Hematopoietic multipotent progenitor cell (in vitro differentiated cells): ENCODE data around the gene WNT2B. TPM values are rescaled to one million over a fixed set of nuclear protein-coding genes. Genes with fewer than 3 reads are reported as not detected.
A peak's percentile ranks its signal among the peaks of the same experiment; 100 is the strongest.
"Not testable (repeated sequence)": the region's sequence is repeated elsewhere in the genome, so short reads cannot be mapped to it uniquely, and the experiment has no call there.

Source experiments
- DNase-seq, 3 donors: peaks; one replicate each; pipeline ENCODE4 v3.0.0-alpha.2; 2011 to 2015; ENCODE audit warnings: low read depth in 2 of 3, low spot score in 2 of 3
- total RNA-seq: library from RNA; depleted of rRNA; stranded (reverse); fragments of >200 nt; gene quantifications from one replicate; pipeline ENCODE4 v1.2.3, GENCODE V29; 2012

WNT2B gene
- total RNA-seq: under 0.01 TPM

- DNase-seq: peak; percentile 26 to 40 (median 28)
Measured at GRCh38 chr1:112508278-112509004, at the start of gene WNT2B. WNT2B (plus strand) TSS chr1:112508965; CDS start chr1:112509263, 298 bp downstream.

GRCh38 chr1:112460615-112461014 is 48.1 kb upstream of the WNT2B start:
- no peak for DNase-seq

GRCh38 chr1:112461200-112461871 is 47.4 kb upstream of the WNT2B start:
- no peak for DNase-seq

GRCh38 chr1:112462953-112463279 is 45.8 kb upstream of the WNT2B start:
- no peak for DNase-seq

- DNase-seq: no peak
Measured at GRCh38 chr1:112464501-112464900, 44.3 kb upstream of the WNT2B start.

GRCh38 chr1:112465122-112465521 is 43.6 kb upstream of the WNT2B start:
- DNase-seq: no peak

- DNase-seq: peak; percentile 71 to 90 (median 89)
Measured at GRCh38 chr1:112466078-112466660, 42.6 kb upstream of the WNT2B start.

- not testable (repeated sequence) for DNase-seq
Measured at GRCh38 chr1:112470324-112470723, 38.4 kb upstream of the WNT2B start.

- no peak for DNase-seq
Measured at GRCh38 chr1:112470966-112471365, 37.8 kb upstream of the WNT2B start.

GRCh38 chr1:112472142-112472541 is 36.6 kb upstream of the WNT2B start:
- DNase-seq: no peak

- DNase-seq: no peak
Measured at GRCh38 chr1:112477550-112477949, 31.2 kb upstream of the WNT2B start.

GRCh38 chr1:112478314-112478713 is 30.5 kb upstream of the WNT2B start:
- DNase-seq: no peak

GRCh38 chr1:112486063-112486462 is 22.7 kb upstream of the WNT2B start:
- DNase-seq: not testable (repeated sequence)

GRCh38 chr1:112487686-112488085 is 21.1 kb upstream of the WNT2B start:
- DNase-seq: not testable (repeated sequence)

GRCh38 chr1:112488141-112488540 is 20.6 kb upstream of the WNT2B start:
- DNase-seq: no peak

- DNase-seq: peak in 1 of 3 donors; percentile 39
Measured at GRCh38 chr1:112492076-112492475, 16.7 kb upstream of the WNT2B start.

GRCh38 chr1:112493351-112493750 is 15.4 kb upstream of the WNT2B start:
- DNase-seq: no peak

GRCh38 chr1:112496290-112496689 is 12.5 kb upstream of the WNT2B start:
- no peak for DNase-seq

- peak; percentile 24 to 63 (median 44) for DNase-seq
Measured at GRCh38 chr1:112501810-112502641, 6.7 kb upstream of the WNT2B start.

- DNase-seq: no peak
Measured at GRCh38 chr1:112502826-112503225, 5.9 kb upstream of the WNT2B start.
